ENCODE data around the gene MFAP2. TPM values are rescaled to one million over a fixed set of nuclear protein-coding genes. Genes with fewer than 3 reads are reported as not detected.
A peak's percentile ranks its signal among the peaks of the same experiment; 100 is the strongest.

Gene MFAP2
- 25.9 TPM for total RNA-seq
- long read RNA-seq, transcript MFAP2-202 (9 exons, 1,260 nt): major isoform, 23 of 52 reads
- long read RNA-seq, partial matches to known transcripts: 4 of 52 reads
- long read RNA-seq, other reads (novel, unspliced or antisense): 24 of 52 reads

GRCh38 chr1:16980473-16981268, at the start of gene MFAP2:
TSS of gene MFAP2 (minus strand) at chr1:16980620. CDS start at chr1:16978273, 2,347 bp downstream.
- DNase-seq (ENCODE audit: low spot score): no peak

GRCh38 chr1:17030206-17030605, 49.8 kb upstream of the MFAP2 start:
- no peak for DNase-seq (ENCODE audit: low spot score)

GRCh38 chr1:17028662-17029188, 48.3 kb upstream of the MFAP2 start:
- DNase-seq (ENCODE audit: low spot score): no peak

- DNase-seq (ENCODE audit: low spot score): no peak
These were observed 47.5 kb upstream of the MFAP2 start for GRCh38 chr1:17027900-17028299.

GRCh38 chr1:17027403-17027802, 47.0 kb upstream of the MFAP2 start:
- peak; percentile 79 for DNase-seq (ENCODE audit: low spot score)

GRCh38 chr1:17024721-17025120, 44.3 kb upstream of the MFAP2 start:
- no peak for DNase-seq (ENCODE audit: low spot score)

GRCh38 chr1:17023573-17023972, 43.2 kb upstream of the MFAP2 start:
- DNase-seq (ENCODE audit: low spot score): peak; percentile 47

- no peak for DNase-seq (ENCODE audit: low spot score)
These were observed 42.7 kb upstream of the MFAP2 start for GRCh38 chr1:17023102-17023501.

GRCh38 chr1:17021896-17022295, 41.5 kb upstream of the MFAP2 start:
- DNase-seq (ENCODE audit: low spot score): peak; percentile 79

GRCh38 chr1:17020502-17020901, 40.1 kb upstream of the MFAP2 start:
- DNase-seq (ENCODE audit: low spot score): peak; percentile 62

GRCh38 chr1:17018849-17019248, 38.4 kb upstream of the MFAP2 start:
- peak; percentile 33 for DNase-seq (ENCODE audit: low spot score)

GRCh38 chr1:17017435-17017834, 37.0 kb upstream of the MFAP2 start:
- DNase-seq (ENCODE audit: low spot score): peak; percentile 37

GRCh38 chr1:17016317-17016661, 35.9 kb upstream of the MFAP2 start:
- no peak for DNase-seq (ENCODE audit: low spot score)

GRCh38 chr1:17014671-17015567, 34.5 kb upstream of the MFAP2 start:
- DNase-seq (ENCODE audit: low spot score): no peak

GRCh38 chr1:17013491-17014320, 33.3 kb upstream of the MFAP2 start:
- no peak for DNase-seq (ENCODE audit: low spot score)

- DNase-seq (ENCODE audit: low spot score): no peak
These were observed 32.5 kb upstream of the MFAP2 start for GRCh38 chr1:17012775-17013490.

GRCh38 chr1:17011439-17012307, 31.3 kb upstream of the MFAP2 start, which contains the start of gene ATP13A2:
TSS of gene ATP13A2 (minus strand) at chr1:17011928. CDS start at chr1:17011738, 190 bp downstream.
- no peak for DNase-seq (ENCODE audit: low spot score)

GRCh38 chr1:17011092-17011438, 30.6 kb upstream of the MFAP2 start:
- DNase-seq (ENCODE audit: low spot score): no peak

GRCh38 chr1:17009706-17010105, 29.3 kb upstream of the MFAP2 start:
- no peak for DNase-seq (ENCODE audit: low spot score)

All from mesenteric fat pad (tissue), 1 donor.